Peyer's patch (tissue), 4 donors: ENCODE measurements around the gene ANXA2. TPM values are rescaled to one million over a fixed set of nuclear protein-coding genes. Genes with fewer than 3 reads are reported as not detected.

Source experiments
- DNase-seq, 3 donors: peaks; one replicate each; pipeline ENCODE4 v3.0.0-alpha.2; 2017 to 2019
- H3K27ac ChIP-seq, 4 donors: fragments of 200-600 bp; sonication (generic); one replicate each; pipeline ENCODE4 v1.5.1; 2016 to 2019
- H3K27me3 ChIP-seq, 2 donors: fragments of 200-600 bp; sonication (generic); one replicate each; pipeline ENCODE4 v1.5.1; 2019
- H3K36me3 ChIP-seq, 3 donors: fragments of 200-600 bp; sonication (generic); one replicate each; pipeline ENCODE4 v1.5.1; 2016 to 2019
- H3K4me1 ChIP-seq, 4 donors: fragments of 200-600 bp; sonication (generic); one replicate each; pipeline ENCODE4 v1.5.1; 2016 to 2019
- H3K4me3 ChIP-seq, 4 donors: fragments of 200-600 bp; sonication (generic); 1 replicate in 3 of 4; 2 replicates in 1 of 4; pipeline ENCODE4 v1.5.1; 2016 to 2019; ENCODE audit warnings: mild to moderate bottlenecking in 1 of 4
- H3K9me3 ChIP-seq, 4 donors: fragments of 200-600 bp; sonication (generic); one replicate each; pipeline ENCODE4 v1.5.1; 2016 to 2019; ENCODE audit warnings: mild to moderate bottlenecking in 1 of 4
- POLR2A ChIP-seq, 2 donors: fragments of 450-650 bp; IDR thresholded peaks; one replicate each; pipeline ENCODE4 v1.5.1; 2017; ENCODE audit warnings: antibody characterized with exemption in 2 of 2, mild to moderate bottlenecking in 2 of 2, moderate library complexity in 2 of 2
- total RNA-seq, 4 donors: library from RNA; depleted of rRNA; stranded (reverse); fragments of >200 nt; gene quantifications; one replicate each; pipeline ENCODE4 v1.1.0, GENCODE V29; 2016
- TF ChIP-seq, protein P1 (sequence below), 6 experiments: fragments of 450-650 bp in 4 of 6; fragments of 200-600 bp in 2 of 6; sonication (generic) in 1 of 6; IDR thresholded peaks; one replicate each; pipeline ENCODE4 v1.5.1; 2017 to 2019; ENCODE audit warnings: antibody characterized with exemption in 6 of 6, mild to moderate bottlenecking in 3 of 6, moderate library complexity in 1 of 6

ANXA2 gene
- total RNA-seq, 4 donors from 2014 or later: 564 to 802 (median 681) TPM

DNA sequence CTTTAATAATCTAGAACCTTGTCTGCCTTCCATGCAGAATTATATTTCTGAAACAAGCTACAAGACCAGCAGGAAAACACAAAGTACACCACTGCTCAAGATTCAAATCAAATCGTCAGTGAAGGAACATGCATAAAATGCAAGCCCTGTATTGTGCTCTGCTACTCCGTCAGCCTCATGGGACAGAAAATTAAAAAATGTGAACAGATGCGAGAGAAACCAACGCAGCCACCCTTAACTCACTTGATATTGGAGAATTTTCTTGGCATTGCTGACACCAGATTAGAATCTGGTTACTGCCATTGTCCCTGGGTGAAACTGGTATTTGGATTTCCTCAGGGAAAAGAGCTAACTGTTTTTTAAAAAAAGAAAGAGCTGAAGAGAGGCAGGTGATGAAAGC lies 23.6 kb downstream of the ANXA2 start:
- Histone ChIP-seq H3K4me1 (peaks cover 0 to 55% (median 3%) of the 10 kb centered on the region in 4 donors), H3K27ac (peak overlapping the region in 2 of 4 donors; percentile 48 to 61), H3K36me3 (peaks cover 0 to 63% (median 0%) of the 10 kb centered on the region in 3 donors), H3K4me3 (no peak overlapping the region), H3K27me3 (no peaks in the 10 kb centered on the region), H3K9me3 (no peaks in the 10 kb centered on the region)
- no peak for TF ChIP-seq POLR2A (IDR thresholded peaks at IDR 0.05)
- TF ChIP-seq, protein P1, sequence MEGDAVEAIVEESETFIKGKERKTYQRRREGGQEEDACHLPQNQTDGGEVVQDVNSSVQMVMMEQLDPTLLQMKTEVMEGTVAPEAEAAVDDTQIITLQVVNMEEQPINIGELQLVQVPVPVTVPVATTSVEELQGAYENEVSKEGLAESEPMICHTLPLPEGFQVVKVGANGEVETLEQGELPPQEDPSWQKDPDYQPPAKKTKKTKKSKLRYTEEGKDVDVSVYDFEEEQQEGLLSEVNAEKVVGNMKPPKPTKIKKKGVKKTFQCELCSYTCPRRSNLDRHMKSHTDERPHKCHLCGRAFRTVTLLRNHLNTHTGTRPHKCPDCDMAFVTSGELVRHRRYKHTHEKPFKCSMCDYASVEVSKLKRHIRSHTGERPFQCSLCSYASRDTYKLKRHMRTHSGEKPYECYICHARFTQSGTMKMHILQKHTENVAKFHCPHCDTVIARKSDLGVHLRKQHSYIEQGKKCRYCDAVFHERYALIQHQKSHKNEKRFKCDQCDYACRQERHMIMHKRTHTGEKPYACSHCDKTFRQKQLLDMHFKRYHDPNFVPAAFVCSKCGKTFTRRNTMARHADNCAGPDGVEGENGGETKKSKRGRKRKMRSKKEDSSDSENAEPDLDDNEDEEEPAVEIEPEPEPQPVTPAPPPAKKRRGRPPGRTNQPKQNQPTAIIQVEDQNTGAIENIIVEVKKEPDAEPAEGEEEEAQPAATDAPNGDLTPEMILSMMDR (IDR thresholded peaks at IDR 0.05): no peak
- no peak for DNase-seq

DNA sequence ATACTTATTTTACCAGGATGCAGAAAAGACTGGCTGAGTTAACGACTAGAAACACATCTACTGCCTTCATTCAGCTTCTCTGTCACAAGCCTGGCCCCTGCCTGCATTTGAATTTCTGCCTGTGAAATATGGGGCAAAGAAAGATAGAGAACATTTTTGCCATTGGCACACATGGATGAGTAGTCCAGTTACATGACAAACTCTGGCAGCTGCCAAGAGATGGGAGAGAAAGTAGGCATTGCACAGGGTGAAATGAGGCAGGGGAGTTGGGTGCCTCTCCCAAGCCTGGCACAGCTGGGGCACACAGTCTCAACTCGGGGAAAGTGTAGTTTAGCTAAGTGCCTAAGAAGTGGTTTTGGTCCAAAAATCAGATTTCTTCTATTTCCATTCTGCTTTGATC lies 24.0 kb downstream of the ANXA2 start:
- Histone ChIP-seq H3K9me3 (no peaks in the 10 kb centered on the region), H3K36me3 (peaks cover 0 to 63% (median 0%) of the 10 kb centered on the region in 3 donors), H3K4me3 (no peak overlapping the region), H3K27ac (peak overlapping the region in 1 of 4 donors; percentile 10), H3K27me3 (no peaks in the 10 kb centered on the region), H3K4me1 (peaks cover 0 to 54% (median 3%) of the 10 kb centered on the region in 4 donors)
- DNase-seq: no peak
- TF ChIP-seq, protein P1 (IDR thresholded peaks at IDR 0.05): no peak
- no peak for TF ChIP-seq POLR2A (IDR thresholded peaks at IDR 0.05)

DNA sequence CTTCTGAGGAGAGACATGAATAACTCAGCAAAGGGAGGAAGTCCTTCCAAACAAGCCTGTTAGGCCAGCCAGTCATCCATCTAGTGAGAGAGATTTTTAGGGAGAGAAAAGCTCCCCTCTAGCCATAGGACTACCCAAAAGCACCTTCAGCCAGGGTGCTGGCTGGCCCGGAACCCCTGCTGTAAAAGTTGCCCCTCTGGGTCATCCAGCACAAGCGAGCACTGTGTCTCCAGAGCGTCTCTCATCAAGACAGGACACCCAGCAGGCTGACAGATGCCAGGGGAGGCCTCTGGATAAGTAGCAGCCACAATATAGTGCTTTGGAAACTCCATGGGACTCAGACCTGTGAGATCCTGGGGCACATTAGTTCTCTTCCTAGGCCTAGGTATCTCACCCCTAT lies 24.5 kb downstream of the ANXA2 start:
- peaks cover 0 to 54% (median 3%) of the 10 kb centered on the region in 4 donors for H3K4me1 ChIP-seq
- TF ChIP-seq, protein P1 (IDR thresholded peaks at IDR 0.05): no peak
- TF ChIP-seq POLR2A (IDR thresholded peaks at IDR 0.05): no peak
- H3K27me3 ChIP-seq: no peaks in the 10 kb centered on the region
- H3K9me3 ChIP-seq: no peaks in the 10 kb centered on the region
- no peak overlapping the region for H3K4me3 ChIP-seq
- H3K27ac ChIP-seq: peak overlapping the region in 1 of 4 donors; percentile 45
- H3K36me3 ChIP-seq: peaks cover 0 to 64% (median 0%) of the 10 kb centered on the region in 3 donors
- no peak for DNase-seq

DNA sequence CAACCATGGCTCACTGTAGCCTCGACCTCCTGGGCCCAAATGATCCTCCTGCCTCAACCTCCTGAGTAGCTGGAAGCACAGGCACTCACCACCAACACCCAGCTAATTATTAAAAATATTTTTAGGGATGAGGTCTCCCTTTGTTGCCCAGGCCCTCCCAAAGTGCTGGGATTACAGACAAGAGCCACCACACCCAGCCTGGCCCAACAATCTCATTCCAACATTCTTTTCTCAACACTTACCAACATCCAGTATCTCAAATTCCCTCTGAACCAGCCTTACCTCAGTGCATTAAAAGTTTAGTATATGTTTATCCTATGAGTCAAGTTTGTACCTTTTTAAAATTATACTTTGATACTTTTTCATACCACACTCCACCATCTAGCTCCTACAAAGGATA lies 25.0 kb downstream of the ANXA2 start:
- TF ChIP-seq, protein P1 (IDR thresholded peaks at IDR 0.05): no peak
- no peak for TF ChIP-seq POLR2A (IDR thresholded peaks at IDR 0.05)
- Histone ChIP-seq H3K27me3 (no peaks in the 10 kb centered on the region), H3K36me3 (peaks cover 0 to 62% (median 0%) of the 10 kb centered on the region in 3 donors), H3K4me3 (no peak overlapping the region), H3K9me3 (no peaks in the 10 kb centered on the region), H3K4me1 (peaks cover 0 to 54% (median 3%) of the 10 kb centered on the region in 4 donors), H3K27ac (peak overlapping the region in 3 of 4 donors; percentile 45 to 72 (median 63))
- no peak for DNase-seq

DNA sequence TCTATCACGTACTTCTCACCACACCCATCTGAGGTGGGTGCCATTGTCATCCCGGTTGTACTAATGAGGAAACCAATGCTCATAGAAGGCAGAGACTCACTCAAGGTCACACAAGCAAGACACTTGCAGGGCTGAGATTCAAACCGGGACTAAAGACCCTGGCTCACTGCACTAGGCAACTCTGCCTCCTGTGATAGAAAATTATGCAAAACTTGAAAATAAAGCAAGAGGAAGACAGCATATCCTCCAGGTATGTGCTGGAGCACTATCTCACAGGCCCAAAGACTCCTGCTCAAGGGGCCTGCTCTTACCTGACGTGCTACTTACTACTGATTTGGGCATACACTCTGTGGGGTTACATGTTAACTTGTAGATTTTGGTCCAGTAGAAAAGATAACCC lies 25.6 kb downstream of the ANXA2 start:
- H3K4me3 ChIP-seq: no peak overlapping the region
- H3K4me1 ChIP-seq: peaks cover 0 to 54% (median 3%) of the 10 kb centered on the region in 4 donors
- H3K9me3 ChIP-seq: no peaks in the 10 kb centered on the region
- H3K27me3 ChIP-seq: no peaks in the 10 kb centered on the region
- peak overlapping the region in 3 of 4 donors; percentile 63 to 83 (median 72) for H3K27ac ChIP-seq
- TF ChIP-seq, protein P1 (IDR thresholded peaks at IDR 0.05): no peak
- no peak for TF ChIP-seq POLR2A (IDR thresholded peaks at IDR 0.05)
- DNase-seq: no peak
- peaks cover 0 to 56% (median 0%) of the 10 kb centered on the region in 3 donors for H3K36me3 ChIP-seq
